Activated CD4-positive, alpha-beta memory T cell treated with anti-CD3 and anti-CD28 coated beads, Interleukin-2, amount 10 ng/mL, durations not matched to agents 7 days and 5 days (primary cell): ENCODE measurements around the gene SPR. TPM values are rescaled to one million over a fixed set of nuclear protein-coding genes. Genes with fewer than 3 reads are reported as not detected.

Experiments
- CTCF ChIA-PET: fragments of 350-600 bp; sonication (Branson Sonifier 250); formaldehyde crosslinking; loops from one replicate; lab custom pipeline; 2021; ENCODE audit warnings: antibody characterized with exemption, inconsistent platforms; lab: Charles Lee
- POLR2A ChIA-PET: fragments of 350-600 bp; sonication (Branson Sonifier 250); formaldehyde crosslinking; loops from one replicate; lab custom pipeline; 2021; ENCODE audit warnings: antibody characterized with exemption; lab: Charles Lee
- DNase-seq: peaks from one replicate; pipeline ENCODE4 v3.0.0-alpha.2; 2020
- H3K27ac Mint-ChIP-seq: one replicate; pipeline ENCODE4 v1.8.0; 2021; ENCODE audit warnings: mild to moderate bottlenecking, mixed read lengths
- H3K27me3 Mint-ChIP-seq: one replicate; pipeline ENCODE4 v1.8.0; 2021; ENCODE audit warnings: mixed read lengths
- H3K36me3 Mint-ChIP-seq: one replicate; pipeline ENCODE4 v1.8.0; 2021; ENCODE audit warnings: low read depth, mixed read lengths
- H3K4me1 Mint-ChIP-seq: one replicate; pipeline ENCODE4 v1.8.0; 2021; ENCODE audit warnings: mixed read lengths
- H3K4me3 Mint-ChIP-seq: one replicate; pipeline ENCODE4 v1.8.0; 2021; ENCODE audit warnings: mild to moderate bottlenecking, mixed read lengths
- H3K9me3 Mint-ChIP-seq: one replicate; pipeline ENCODE4 v1.8.0; 2021; ENCODE audit warnings: mixed read lengths
- total RNA-seq, 2 experiments: library from RNA; stranded (reverse); gene quantifications; one replicate each; pipeline ENCODE4 v1.2.3, GENCODE V29; 2021

The SPR gene
- total RNA-seq, 2 experiments from 2014 or later = 0.63 to 0.71 TPM

- no peak for DNase-seq
- POLR2A ChIA-PET = interaction anchor here (2.1 kb wide), 1 partner anchor 14 kb away, joined by 5 read pairs; no protein-coding TSS in a partner anchor
- Mint-ChIP-seq H3K9me3 (no peaks in the 10 kb centered on the region), H3K27me3 (peaks cover 76% of the 10 kb centered on the region), H3K36me3 (no peaks in the 10 kb centered on the region), H3K4me1 (peaks cover 16% of the 10 kb centered on the region), H3K27ac (no peak overlapping the region), H3K4me3 (no peak overlapping the region)
- CTCF ChIA-PET = no interaction called here
Observed at GRCh38 chr2:72913486-72914205, 26.4 kb downstream of the SPR start.

- DNase-seq = no peak
- H3K4me1 Mint-ChIP-seq = peaks cover 17% of the 10 kb centered on the region
- H3K27me3 Mint-ChIP-seq = peaks cover 79% of the 10 kb centered on the region
- ChIA-PET CTCF (no interaction called here), POLR2A (interaction anchor here (2.1 kb wide), 1 partner anchor 14 kb away, joined by 5 read pairs; no protein-coding TSS in a partner anchor)
- no peak overlapping the region for H3K4me3 Mint-ChIP-seq
- H3K27ac Mint-ChIP-seq = no peak overlapping the region
- no peaks in the 10 kb centered on the region for H3K9me3 Mint-ChIP-seq
- no peaks in the 10 kb centered on the region for H3K36me3 Mint-ChIP-seq
Observed at GRCh38 chr2:72914206-72914559, 27.0 kb downstream of the SPR start.

- ChIA-PET CTCF (no interaction called here), POLR2A (interaction anchor here (2.1 kb wide), 1 partner anchor 13 kb away, joined by 5 read pairs; no protein-coding TSS in a partner anchor)
- H3K9me3 Mint-ChIP-seq = no peaks in the 10 kb centered on the region
- no peaks in the 10 kb centered on the region for H3K36me3 Mint-ChIP-seq
- DNase-seq = no peak
- H3K27me3 Mint-ChIP-seq = peaks cover 79% of the 10 kb centered on the region
- H3K27ac Mint-ChIP-seq = peak overlapping the region; percentile 35
- H3K4me1 Mint-ChIP-seq = peaks cover 22% of the 10 kb centered on the region
- H3K4me3 Mint-ChIP-seq = no peak overlapping the region
Observed at GRCh38 chr2:72914589-72915319, 27.5 kb downstream of the SPR start.

- POLR2A ChIA-PET = interaction anchor here (2.1 kb wide), 1 partner anchor 12 kb away, joined by 5 read pairs; no protein-coding TSS in a partner anchor
Observed at GRCh38 chr2:72915320-72915906, 28.2 kb downstream of the SPR start.

GRCh38 chr2:72915907-72916742 is 28.9 kb downstream of the SPR start:
- peaks cover 81% of the 10 kb centered on the region for H3K27me3 Mint-ChIP-seq
- H3K4me1 Mint-ChIP-seq = peaks cover 28% of the 10 kb centered on the region
- no peak overlapping the region for H3K27ac Mint-ChIP-seq
- H3K36me3 Mint-ChIP-seq = no peaks in the 10 kb centered on the region
- CTCF ChIA-PET = interaction anchor here (0.7 to 0.8 kb wide), 2 partner anchors 10 to 57 kb away, joined by 3 read pairs; no protein-coding TSS in a partner anchor
- peak; percentile 37 for DNase-seq
- peak overlapping the region; percentile 58 for H3K4me3 Mint-ChIP-seq
- H3K9me3 Mint-ChIP-seq = no peaks in the 10 kb centered on the region
- POLR2A ChIA-PET = interaction anchor here (1.1 to 2.1 kb wide), 3 partner anchors 12 to 374 kb away, joined by 3 to 9 read pairs (median 5); no protein-coding TSS in a partner anchor

More at GRCh38 chr2:72915320-72915906, 28.2 kb downstream of the SPR start:
- DNase-seq = no peak
- H3K4me3 Mint-ChIP-seq = no peak overlapping the region
- peak overlapping the region; percentile 35 for H3K27ac Mint-ChIP-seq
- H3K36me3 Mint-ChIP-seq = no peaks in the 10 kb centered on the region
- peaks cover 26% of the 10 kb centered on the region for H3K4me1 Mint-ChIP-seq
- peaks cover 81% of the 10 kb centered on the region for H3K27me3 Mint-ChIP-seq
- CTCF ChIA-PET = no interaction called here
- no peaks in the 10 kb centered on the region for H3K9me3 Mint-ChIP-seq

- no peak for DNase-seq
- H3K9me3 Mint-ChIP-seq = no peaks in the 10 kb centered on the region
- ChIA-PET POLR2A (interaction anchor here (0.6 to 2.1 kb wide), 5 partner anchors 9 to 1707 kb away, joined by 3 to 11 read pairs (median 3); no protein-coding TSS in a partner anchor), CTCF (interaction anchor here (0.7 to 1.3 kb wide), 4 partner anchors 10 to 57 kb away, joined by 3 to 4 read pairs (median 3); no protein-coding TSS in a partner anchor)
- H3K27me3 Mint-ChIP-seq = peaks cover 81% of the 10 kb centered on the region
- peaks cover 28% of the 10 kb centered on the region for H3K4me1 Mint-ChIP-seq
- peak overlapping the region; percentile 58 for H3K4me3 Mint-ChIP-seq
- H3K36me3 Mint-ChIP-seq = no peaks in the 10 kb centered on the region
- peak overlapping the region; percentile 16 for H3K27ac Mint-ChIP-seq
Observed at GRCh38 chr2:72916743-72917137, 29.5 kb downstream of the SPR start.

- H3K4me1 Mint-ChIP-seq = peaks cover 28% of the 10 kb centered on the region
- no peaks in the 10 kb centered on the region for H3K9me3 Mint-ChIP-seq
- peak within 1 kb of the TSS; percentile 58 for H3K4me3 Mint-ChIP-seq
- CTCF ChIA-PET = interaction anchor here (0.7 to 1.3 kb wide), 4 partner anchors 9 to 58 kb away, joined by 3 to 4 read pairs (median 3); no protein-coding TSS in a partner anchor
- peak; percentile 32 for DNase-seq
- H3K27me3 Mint-ChIP-seq = peaks cover 81% of the 10 kb centered on the region
- H3K27ac Mint-ChIP-seq = peak within 1 kb of the TSS; percentile 16
- no peaks in the 10 kb centered on the region for H3K36me3 Mint-ChIP-seq
- POLR2A ChIA-PET = interaction anchor here (0.6 to 2.1 kb wide), 5 partner anchors 8 to 1708 kb away, joined by 3 to 11 read pairs (median 3); no protein-coding TSS in a partner anchor
Observed at GRCh38 chr2:72917138-72917876, 30.1 kb downstream of the SPR start, which contains the start of gene EMX1. EMX1 (plus strand) TSS chr2:72917519; CDS start chr2:72917853, 334 bp downstream.

GRCh38 chr2:72917877-72918553 is 30.8 kb downstream of the SPR start:
- POLR2A ChIA-PET = interaction anchor here (1.8 to 2.1 kb wide), 2 partner anchors 10 to 36 kb away, joined by 9 to 11 read pairs; no protein-coding TSS in a partner anchor
- DNase-seq = no peak
- Mint-ChIP-seq H3K27ac (no peak overlapping the region), H3K9me3 (no peaks in the 10 kb centered on the region), H3K4me3 (no peak overlapping the region), H3K36me3 (no peaks in the 10 kb centered on the region), H3K4me1 (peaks cover 28% of the 10 kb centered on the region), H3K27me3 (peaks cover 84% of the 10 kb centered on the region)
- CTCF ChIA-PET = interaction anchor here (1.3 kb wide), 1 partner anchor 56 kb away, joined by 4 read pairs; no protein-coding TSS in a partner anchor

GRCh38 chr2:72919414-72920317 is 32.5 kb downstream of the SPR start:
- Mint-ChIP-seq H3K9me3 (no peaks in the 10 kb centered on the region), H3K4me1 (peaks cover 32% of the 10 kb centered on the region), H3K4me3 (no peak overlapping the region), H3K36me3 (no peaks in the 10 kb centered on the region), H3K27ac (no peak overlapping the region), H3K27me3 (peaks cover 79% of the 10 kb centered on the region)
- DNase-seq = peak; percentile 14
- CTCF ChIA-PET = no interaction called here
- POLR2A ChIA-PET = no interaction called here

GRCh38 chr2:72920318-72921087 is 33.3 kb downstream of the SPR start:
- Mint-ChIP-seq H3K27me3 (peaks cover 79% of the 10 kb centered on the region), H3K27ac (no peak overlapping the region), H3K4me1 (peaks cover 28% of the 10 kb centered on the region), H3K36me3 (no peaks in the 10 kb centered on the region), H3K9me3 (no peaks in the 10 kb centered on the region), H3K4me3 (no peak overlapping the region)
- CTCF ChIA-PET = no interaction called here
- POLR2A ChIA-PET = no interaction called here
- DNase-seq = peak; percentile 23
